ENCODE measurements around the gene SCAP. TPM values are rescaled to one million over a fixed set of nuclear protein-coding genes. Genes with fewer than 3 reads are reported as not detected.

SCAP gene
- polyA plus RNA-seq, 2 donors: 36.4 to 50.2 TPM

DNA sequence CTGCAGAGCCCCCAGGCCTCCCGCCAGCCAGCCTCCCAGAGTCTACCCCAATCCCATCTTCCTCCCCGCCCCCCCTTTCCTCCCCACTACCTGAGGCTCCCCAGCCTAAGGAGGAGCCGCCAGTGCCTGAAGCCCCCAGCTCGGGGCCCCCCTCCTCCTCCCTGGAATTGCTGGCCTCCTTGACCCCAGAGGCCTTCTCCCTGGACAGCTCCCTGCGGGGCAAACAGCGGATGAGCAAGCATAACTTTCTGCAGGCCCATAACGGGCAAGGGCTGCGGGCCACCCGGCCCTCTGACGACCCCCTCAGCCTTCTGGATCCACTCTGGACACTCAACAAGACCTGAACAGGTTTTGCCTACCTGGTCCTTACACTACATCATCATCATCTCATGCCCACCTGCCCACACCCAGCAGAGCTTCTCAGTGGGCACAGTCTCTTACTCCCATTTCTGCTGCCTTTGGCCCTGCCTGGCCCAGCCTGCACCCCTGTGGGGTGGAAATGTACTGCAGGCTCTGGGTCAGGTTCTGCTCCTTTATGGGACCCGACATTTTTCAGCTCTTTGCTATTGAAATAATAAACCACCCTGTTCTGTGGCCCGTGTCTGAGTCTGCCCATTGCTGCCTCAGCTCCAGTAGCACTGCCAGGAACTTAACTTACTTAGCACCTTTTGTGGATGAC lies 62.8 kb downstream of the SCAP start:
- WGBS, 2 donors: 74 to 83% methylated on average over 11 to 12 of the region's 12 CpGs
- no peaks in the 10 kb centered on the region for H3K27me3 ChIP-seq (ENCODE audit: control insufficient read depth in 1 of 2, insufficient read depth in 2 of 2, low read length in 2 of 2)
- H3K9me3 ChIP-seq (ENCODE audit: control insufficient read depth in 2 of 2, insufficient read depth in 1 of 2, low read depth in 1 of 2, low read length in 1 of 2): no peaks in the 10 kb centered on the region
- H3K27ac ChIP-seq (ENCODE audit: low read depth in 2 of 2, low read length in 1 of 2): no peak overlapping the region
- H3K4me3 ChIP-seq (ENCODE audit: low read depth in 1 of 2, low read length in 2 of 2): no peak overlapping the region
- peaks cover 38 to 76% of the 10 kb centered on the region in 2 donors for H3K36me3 ChIP-seq (ENCODE audit: control insufficient read depth in 2 of 2, insufficient read depth in 2 of 2, low read length in 1 of 2)
- no peaks in the 10 kb centered on the region for H3K4me1 ChIP-seq (ENCODE audit: control insufficient read depth in 2 of 2, insufficient read depth in 2 of 2, low read length in 1 of 2)

DNA sequence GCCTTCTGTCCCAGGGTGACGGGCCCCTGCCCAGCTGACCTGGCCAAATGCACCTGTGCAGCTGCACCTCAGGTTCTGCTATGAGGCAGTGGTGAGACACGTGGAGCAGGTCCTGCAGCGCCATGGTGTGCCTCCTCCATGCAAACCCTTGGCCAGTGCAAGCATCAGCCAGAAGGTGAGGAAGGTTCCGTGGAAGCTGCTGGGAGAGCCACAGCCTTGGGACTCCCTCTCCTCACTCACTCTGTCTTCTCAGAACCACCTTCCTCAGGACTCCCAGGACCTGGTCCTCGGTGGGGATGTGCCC lies 63.3 kb downstream of the SCAP start:
- Histone ChIP-seq H3K4me3 (ENCODE audit: low read depth in 1 of 2, low read length in 2 of 2) (no peak overlapping the region), H3K27me3 (ENCODE audit: control insufficient read depth in 1 of 2, insufficient read depth in 2 of 2, low read length in 2 of 2) (no peaks in the 10 kb centered on the region), H3K27ac (ENCODE audit: low read depth in 2 of 2, low read length in 1 of 2) (no peak overlapping the region), H3K9me3 (ENCODE audit: control insufficient read depth in 2 of 2, insufficient read depth in 1 of 2, low read depth in 1 of 2, low read length in 1 of 2) (no peaks in the 10 kb centered on the region), H3K4me1 (ENCODE audit: control insufficient read depth in 2 of 2, insufficient read depth in 2 of 2, low read length in 1 of 2) (no peaks in the 10 kb centered on the region), H3K36me3 (ENCODE audit: control insufficient read depth in 2 of 2, insufficient read depth in 2 of 2, low read length in 1 of 2) (peaks cover 42 to 81% of the 10 kb centered on the region in 2 donors)
- 84 to 86% methylated on average over 5 of the region's 5 CpGs for WGBS, 2 donors

DNA sequence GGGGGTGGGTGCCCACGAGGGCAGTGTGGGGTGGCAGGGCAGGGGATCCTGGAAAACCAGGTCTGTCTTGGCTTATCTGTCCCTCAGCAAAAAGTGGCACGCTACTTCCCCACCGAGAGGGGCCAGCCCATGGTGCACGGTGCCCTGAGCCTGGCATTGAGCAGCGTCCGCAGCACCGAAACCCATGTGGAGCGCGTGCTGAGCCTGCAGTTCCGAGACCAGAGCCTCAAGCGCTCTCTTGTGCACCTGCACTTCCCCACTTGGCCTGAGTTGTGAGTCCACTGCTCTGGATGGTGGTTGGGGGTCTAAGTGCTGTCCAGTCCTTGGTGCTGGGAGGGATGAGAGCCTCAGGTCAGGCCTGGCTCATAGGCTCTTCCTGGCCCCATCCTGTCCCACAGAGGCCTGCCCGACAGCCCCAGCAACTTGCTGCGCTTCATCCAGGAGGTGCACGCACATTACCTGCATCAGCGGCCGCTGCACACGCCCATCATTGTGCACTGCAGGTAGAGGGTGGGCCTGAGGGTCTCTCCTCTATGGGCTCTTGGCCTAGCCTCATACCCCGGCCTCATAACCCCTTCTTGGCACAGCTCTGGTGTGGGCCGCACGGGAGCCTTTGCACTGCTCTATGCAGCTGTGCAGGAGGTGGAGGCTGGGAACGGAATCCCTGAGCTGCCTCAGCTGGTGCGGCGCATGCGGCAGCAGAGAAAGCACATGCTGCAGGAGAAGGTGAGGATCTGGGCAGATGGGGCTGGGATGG lies 63.9 kb downstream of the SCAP start:
- peaks cover 0 to 5% of the 10 kb centered on the region in 2 donors for H3K4me1 ChIP-seq (ENCODE audit: control insufficient read depth in 2 of 2, insufficient read depth in 2 of 2, low read length in 1 of 2)
- no peak overlapping the region for H3K27ac ChIP-seq (ENCODE audit: low read depth in 2 of 2, low read length in 1 of 2)
- 90 to 92% methylated on average over 24 of the region's 24 CpGs for WGBS, 2 donors
- peaks cover 42 to 81% of the 10 kb centered on the region in 2 donors for H3K36me3 ChIP-seq (ENCODE audit: control insufficient read depth in 2 of 2, insufficient read depth in 2 of 2, low read length in 1 of 2)
- no peak overlapping the region for H3K4me3 ChIP-seq (ENCODE audit: low read depth in 1 of 2, low read length in 2 of 2)
- H3K27me3 ChIP-seq (ENCODE audit: control insufficient read depth in 1 of 2, insufficient read depth in 2 of 2, low read length in 2 of 2): no peaks in the 10 kb centered on the region
- H3K9me3 ChIP-seq (ENCODE audit: control insufficient read depth in 2 of 2, insufficient read depth in 1 of 2, low read depth in 1 of 2, low read length in 1 of 2): no peaks in the 10 kb centered on the region

DNA sequence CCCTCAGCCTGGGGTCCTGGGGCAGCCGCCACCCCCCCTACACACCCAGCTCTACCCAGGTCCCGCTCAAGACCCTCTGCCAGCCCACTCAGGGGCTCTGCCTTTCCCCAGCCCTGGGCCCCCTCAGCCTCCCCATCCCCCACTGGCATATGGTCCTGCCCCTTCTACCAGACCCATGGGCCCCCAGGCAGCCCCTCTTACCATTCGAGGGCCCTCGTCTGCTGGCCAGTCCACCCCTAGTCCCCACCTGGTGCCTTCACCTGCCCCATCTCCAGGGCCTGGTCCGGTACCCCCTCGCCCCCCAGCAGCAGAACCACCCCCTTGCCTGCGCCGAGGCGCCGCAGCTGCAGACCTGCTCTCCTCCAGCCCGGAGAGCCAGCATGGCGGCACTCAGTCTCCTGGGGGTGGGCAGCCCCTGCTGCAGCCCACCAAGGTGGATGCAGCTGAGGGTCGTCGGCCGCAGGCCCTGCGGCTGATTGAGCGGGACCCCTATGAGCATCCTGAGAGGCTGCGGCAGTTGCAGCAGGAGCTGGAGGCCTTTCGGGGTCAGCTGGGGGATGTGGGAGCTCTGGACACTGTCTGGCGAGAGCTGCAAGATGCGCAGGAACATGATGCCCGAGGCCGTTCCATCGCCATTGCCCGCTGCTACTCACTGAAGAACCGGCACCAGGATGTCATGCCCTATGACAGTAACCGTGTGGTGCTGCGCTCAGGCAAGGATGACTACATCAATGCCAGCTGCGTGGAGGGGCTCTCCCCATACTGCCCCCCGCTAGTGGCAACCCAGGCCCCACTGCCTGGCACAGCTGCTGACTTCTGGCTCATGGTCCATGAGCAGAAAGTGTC lies 64.7 kb downstream of the SCAP start:
- no peaks in the 10 kb centered on the region for H3K9me3 ChIP-seq (ENCODE audit: control insufficient read depth in 2 of 2, insufficient read depth in 1 of 2, low read depth in 1 of 2, low read length in 1 of 2)
- 92 to 93% methylated on average over 27 to 30 of the region's 30 CpGs for WGBS, 2 donors
- H3K4me1 ChIP-seq (ENCODE audit: control insufficient read depth in 2 of 2, insufficient read depth in 2 of 2, low read length in 1 of 2): peaks cover 3 to 11% of the 10 kb centered on the region in 2 donors
- no peak overlapping the region for H3K4me3 ChIP-seq (ENCODE audit: low read depth in 1 of 2, low read length in 2 of 2)
- peaks cover 42 to 83% of the 10 kb centered on the region in 2 donors for H3K36me3 ChIP-seq (ENCODE audit: control insufficient read depth in 2 of 2, insufficient read depth in 2 of 2, low read length in 1 of 2)
- no peaks in the 10 kb centered on the region for H3K27me3 ChIP-seq (ENCODE audit: control insufficient read depth in 1 of 2, insufficient read depth in 2 of 2, low read length in 2 of 2)
- H3K27ac ChIP-seq (ENCODE audit: low read depth in 2 of 2, low read length in 1 of 2): no peak overlapping the region

DNA sequence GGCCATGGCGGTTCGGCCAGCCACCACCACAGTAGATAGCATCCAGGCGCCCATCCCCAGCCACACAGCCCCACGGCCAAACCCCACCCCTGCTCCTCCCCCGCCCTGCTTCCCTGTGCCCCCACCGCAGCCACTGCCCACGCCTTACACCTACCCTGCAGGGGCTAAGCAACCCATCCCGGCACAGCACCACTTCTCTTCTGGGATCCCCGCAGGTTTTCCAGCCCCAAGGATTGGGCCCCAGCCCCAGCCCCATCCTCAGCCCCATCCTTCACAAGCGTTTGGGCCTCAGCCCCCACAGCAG lies 65.4 kb downstream of the SCAP start:
- peaks cover 6 to 17% of the 10 kb centered on the region in 2 donors for H3K4me1 ChIP-seq (ENCODE audit: control insufficient read depth in 2 of 2, insufficient read depth in 2 of 2, low read length in 1 of 2)
- 72 to 81% methylated on average over 10 of the region's 10 CpGs for WGBS, 2 donors
- no peak overlapping the region for H3K27ac ChIP-seq (ENCODE audit: low read depth in 2 of 2, low read length in 1 of 2)
- peaks cover 42 to 85% of the 10 kb centered on the region in 2 donors for H3K36me3 ChIP-seq (ENCODE audit: control insufficient read depth in 2 of 2, insufficient read depth in 2 of 2, low read length in 1 of 2)
- H3K27me3 ChIP-seq (ENCODE audit: control insufficient read depth in 1 of 2, insufficient read depth in 2 of 2, low read length in 2 of 2): no peaks in the 10 kb centered on the region
- no peaks in the 10 kb centered on the region for H3K9me3 ChIP-seq (ENCODE audit: control insufficient read depth in 2 of 2, insufficient read depth in 1 of 2, low read depth in 1 of 2, low read length in 1 of 2)
- H3K4me3 ChIP-seq (ENCODE audit: low read depth in 1 of 2, low read length in 2 of 2): no peak overlapping the region

DNA sequence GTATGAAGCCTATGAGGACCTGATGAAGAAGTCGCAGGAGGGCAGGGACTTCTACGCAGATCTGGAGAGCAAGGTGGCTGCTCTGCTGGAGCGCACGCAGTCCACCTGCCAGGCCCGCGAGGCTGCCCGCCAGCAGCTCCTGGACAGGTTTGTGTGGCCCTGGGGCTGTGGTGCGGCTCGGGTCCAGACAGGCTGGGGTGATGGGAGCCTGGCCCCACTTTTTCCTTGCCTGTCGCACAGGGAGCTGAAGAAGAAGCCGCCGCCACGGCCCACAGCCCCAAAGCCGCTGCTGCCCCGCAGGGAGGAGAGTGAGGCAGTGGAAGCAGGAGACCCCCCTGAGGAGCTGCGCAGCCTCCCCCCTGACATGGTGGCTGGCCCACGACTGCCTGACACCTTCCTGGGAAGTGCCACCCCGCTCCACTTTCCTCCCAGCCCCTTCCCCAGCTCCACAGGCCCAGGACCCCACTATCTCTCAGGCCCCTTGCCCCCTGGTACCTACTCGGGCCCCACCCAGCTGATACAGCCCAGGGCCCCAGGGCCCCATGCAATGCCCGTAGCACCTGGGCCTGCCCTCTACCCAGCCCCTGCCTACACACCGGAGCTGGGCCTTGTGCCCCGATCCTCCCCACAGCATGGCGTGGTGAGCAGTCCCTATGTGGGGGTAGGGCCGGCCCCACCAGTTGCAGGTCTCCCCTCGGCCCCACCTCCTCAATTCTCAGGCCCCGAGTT lies 65.9 kb downstream of the SCAP start:
- Histone ChIP-seq H3K9me3 (ENCODE audit: control insufficient read depth in 2 of 2, insufficient read depth in 1 of 2, low read depth in 1 of 2, low read length in 1 of 2) (no peaks in the 10 kb centered on the region), H3K4me1 (ENCODE audit: control insufficient read depth in 2 of 2, insufficient read depth in 2 of 2, low read length in 1 of 2) (peaks cover 8 to 22% of the 10 kb centered on the region in 2 donors), H3K36me3 (ENCODE audit: control insufficient read depth in 2 of 2, insufficient read depth in 2 of 2, low read length in 1 of 2) (peaks cover 42 to 81% of the 10 kb centered on the region in 2 donors), H3K4me3 (ENCODE audit: low read depth in 1 of 2, low read length in 2 of 2) (no peak overlapping the region), H3K27ac (ENCODE audit: low read depth in 2 of 2, low read length in 1 of 2) (no peak overlapping the region), H3K27me3 (ENCODE audit: control insufficient read depth in 1 of 2, insufficient read depth in 2 of 2, low read length in 2 of 2) (no peaks in the 10 kb centered on the region)
- WGBS, 2 donors: 84 to 92% methylated on average over 23 to 26 of the region's 26 CpGs

DNA sequence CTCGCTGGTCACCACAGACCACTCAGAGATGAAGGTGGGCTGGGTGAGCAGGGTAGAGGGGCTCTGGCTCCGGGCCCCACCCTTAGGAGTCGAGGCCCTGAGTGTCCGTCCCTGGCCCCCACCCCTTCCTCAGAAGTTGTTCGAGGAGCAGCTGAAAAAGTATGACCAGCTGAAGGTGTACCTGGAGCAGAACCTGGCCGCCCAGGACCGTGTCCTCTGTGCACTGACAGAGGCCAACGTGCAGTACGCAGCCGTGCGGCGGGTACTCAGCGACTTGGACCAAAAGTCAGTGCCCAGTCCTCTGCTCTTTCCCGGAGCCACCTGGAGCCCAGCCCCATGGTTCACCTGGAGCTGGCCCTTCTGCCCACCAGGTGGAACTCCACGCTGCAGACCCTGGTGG lies 66.5 kb downstream of the SCAP start:
- Histone ChIP-seq H3K36me3 (ENCODE audit: control insufficient read depth in 2 of 2, insufficient read depth in 2 of 2, low read length in 1 of 2) (peaks cover 40 to 77% of the 10 kb centered on the region in 2 donors), H3K4me3 (ENCODE audit: low read depth in 1 of 2, low read length in 2 of 2) (no peak overlapping the region), H3K9me3 (ENCODE audit: control insufficient read depth in 2 of 2, insufficient read depth in 1 of 2, low read depth in 1 of 2, low read length in 1 of 2) (no peaks in the 10 kb centered on the region), H3K27ac (ENCODE audit: low read depth in 2 of 2, low read length in 1 of 2) (no peak overlapping the region), H3K4me1 (ENCODE audit: control insufficient read depth in 2 of 2, insufficient read depth in 2 of 2, low read length in 1 of 2) (peaks cover 13 to 26% of the 10 kb centered on the region in 2 donors), H3K27me3 (ENCODE audit: control insufficient read depth in 1 of 2, insufficient read depth in 2 of 2, low read length in 2 of 2) (no peaks in the 10 kb centered on the region)
- 87 to 91% methylated on average over 15 of the region's 15 CpGs for WGBS, 2 donors

DNA sequence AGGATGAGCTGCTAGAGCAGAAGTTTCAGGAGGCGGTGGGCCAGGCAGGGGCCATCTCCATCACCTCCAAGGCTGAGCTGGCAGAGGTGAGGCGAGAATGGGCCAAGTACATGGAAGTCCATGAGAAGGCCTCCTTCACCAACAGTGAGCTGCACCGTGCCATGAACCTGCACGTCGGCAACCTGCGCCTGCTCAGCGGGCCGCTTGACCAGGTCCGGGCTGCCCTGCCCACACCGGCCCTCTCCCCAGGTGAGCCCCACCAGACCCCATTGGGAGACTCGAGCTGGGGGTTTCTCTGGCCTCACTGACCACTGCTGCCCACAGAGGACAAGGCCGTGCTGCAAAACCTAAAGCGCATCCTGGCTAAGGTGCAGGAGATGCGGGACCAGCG lies 66.9 kb downstream of the SCAP start:
- peaks cover 36 to 72% of the 10 kb centered on the region in 2 donors for H3K36me3 ChIP-seq (ENCODE audit: control insufficient read depth in 2 of 2, insufficient read depth in 2 of 2, low read length in 1 of 2)
- no peaks in the 10 kb centered on the region for H3K9me3 ChIP-seq (ENCODE audit: control insufficient read depth in 2 of 2, insufficient read depth in 1 of 2, low read depth in 1 of 2, low read length in 1 of 2)
- H3K4me1 ChIP-seq (ENCODE audit: control insufficient read depth in 2 of 2, insufficient read depth in 2 of 2, low read length in 1 of 2): peaks cover 13 to 26% of the 10 kb centered on the region in 2 donors
- no peaks in the 10 kb centered on the region for H3K27me3 ChIP-seq (ENCODE audit: control insufficient read depth in 1 of 2, insufficient read depth in 2 of 2, low read length in 2 of 2)
- WGBS, 2 donors: 90 to 94% methylated on average over 15 of the region's 15 CpGs
- no peak overlapping the region for H3K4me3 ChIP-seq (ENCODE audit: low read depth in 1 of 2, low read length in 2 of 2)
- H3K27ac ChIP-seq (ENCODE audit: low read depth in 2 of 2, low read length in 1 of 2): no peak overlapping the region
